ENCODE data around the gene FCRL5. TPM values are rescaled to one million over a fixed set of nuclear protein-coding genes. Genes with fewer than 3 reads are reported as not detected.

FCRL5 gene
- polyA plus RNA-seq, 2 donors: 0.04 to 0.08 TPM

- H3K36me3 ChIP-seq (ENCODE audit: control insufficient read depth in 2 of 2, insufficient read depth in 2 of 2, low read length in 1 of 2): no peaks in the 10 kb centered on the region
- 75% methylated on average over 5 of the region's 5 CpGs for WGBS, 2 donors
- H3K4me3 ChIP-seq (ENCODE audit: low read depth in 1 of 2, low read length in 2 of 2): no peak overlapping the region
- no peaks in the 10 kb centered on the region for H3K4me1 ChIP-seq (ENCODE audit: control insufficient read depth in 2 of 2, insufficient read depth in 2 of 2, low read length in 1 of 2)
- peaks cover 0 to 2% of the 10 kb centered on the region in 2 donors for H3K9me3 ChIP-seq (ENCODE audit: control insufficient read depth in 2 of 2, insufficient read depth in 1 of 2, low read depth in 1 of 2, low read length in 1 of 2)
- H3K27me3 ChIP-seq (ENCODE audit: control insufficient read depth in 1 of 2, insufficient read depth in 2 of 2, low read length in 2 of 2): no peaks in the 10 kb centered on the region
- H3K27ac ChIP-seq (ENCODE audit: low read depth in 2 of 2, low read length in 1 of 2): no peak overlapping the region
These were observed 86.3 kb downstream of the FCRL5 start for GRCh38 chr1:157466011-157466410.

Other genes starting within 250 kb of the FCRL5 start
- gene FCRL4, start 45.6 kb upstream of the FCRL5 start, polyA plus RNA-seq: not detected
- gene FCRL3, start 148.3 kb upstream of the FCRL5 start, polyA plus RNA-seq: under 1 TPM in 1 of 2 donors, not detected in 1; 0.05 TPM
- under 1 TPM; 0.04 to 0.18 TPM for gene FCRL2, start 224.6 kb upstream of the FCRL5 start, polyA plus RNA-seq